ENCODE measurements around the gene C3. TPM values are rescaled to one million over a fixed set of nuclear protein-coding genes. Genes with fewer than 3 reads are reported as not detected.
A peak's percentile ranks its signal among the peaks of the same experiment; 100 is the strongest.

The C3 gene
- total RNA-seq (ENCODE audit: low replicate concordance), result 8.2 and 14.2 TPM in 2 replicates
- long read RNA-seq, partial matches to known transcripts, result 3 of 3 reads
- long read RNA-seq, other reads (novel, unspliced or antisense), result 0 of 3 reads

DNA sequence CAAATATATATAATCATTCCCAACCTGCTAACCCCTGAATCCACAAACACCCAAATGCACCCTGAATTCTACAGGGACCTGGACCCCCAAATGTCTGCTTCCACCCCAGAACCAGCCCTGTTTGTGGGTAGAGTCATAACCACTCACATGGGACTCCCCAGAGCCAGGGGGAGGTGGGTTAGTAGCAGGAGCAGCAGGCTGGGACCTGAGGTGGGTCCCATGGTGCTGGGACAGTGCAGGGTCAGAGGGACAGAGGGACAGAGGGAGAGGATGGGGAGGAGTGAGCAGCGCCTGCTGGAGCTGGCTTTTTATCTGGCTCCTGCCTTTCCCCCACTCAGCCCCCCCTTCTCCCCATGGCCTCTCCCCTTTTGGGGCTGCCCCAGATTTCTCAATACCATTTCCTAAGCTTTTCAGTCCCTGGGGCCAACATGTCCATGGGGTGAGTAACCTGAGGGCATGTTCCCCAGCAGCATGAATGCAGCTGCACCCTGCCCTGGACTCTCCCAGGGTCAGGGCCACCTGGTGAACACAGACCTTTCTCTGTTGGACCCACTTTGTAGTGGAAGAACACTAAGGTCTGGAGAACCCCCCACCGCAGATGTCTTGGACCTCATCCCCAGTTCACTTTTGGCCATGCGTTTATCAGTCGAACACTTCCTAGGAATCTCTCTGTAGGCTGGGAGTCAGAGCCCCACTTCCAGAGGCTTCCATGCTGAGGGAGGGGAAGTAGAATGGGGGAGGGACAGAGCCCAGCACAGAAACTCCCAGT lies at the start of gene C3:
Gene C3, minus strand, starts transcription at position 282 of the 769 bp plus-strand sequence. Its CDS starts 61 bp downstream, at position 221.
- Mint-ChIP-seq H3K36me3 (no peaks in the 10 kb centered on the region), H3K4me3 (no peak within 1 kb of the TSS), H3K9me3 (peaks cover 4% of the 10 kb centered on the region), H3K27me3 (peaks cover 7% of the 10 kb centered on the region), H3K27ac (no peak within 1 kb of the TSS), H3K4me1 (ENCODE audit: unreplicated experiment) (no peaks in the 10 kb centered on the region)
- no peak for DNase-seq (ENCODE audit: extremely low spot score, unreplicated experiment)
- no peak for TF ChIP-seq CTCF (conservative IDR thresholded peaks at IDR 0.05)

- Mint-ChIP-seq H3K4me3 (no peak overlapping the region), H3K27ac (no peak overlapping the region), H3K9me3 (no peaks in the 10 kb centered on the region), H3K4me1 (ENCODE audit: unreplicated experiment) (peaks cover 4% of the 10 kb centered on the region), H3K27me3 (peaks cover 30% of the 10 kb centered on the region), H3K36me3 (no peaks in the 10 kb centered on the region)
- DNase-seq (ENCODE audit: extremely low spot score, unreplicated experiment), result no peak
- TF ChIP-seq CTCF (conservative IDR thresholded peaks at IDR 0.05), result peak; percentile 61
These were observed 48.7 kb upstream of the C3 start for GRCh38 chr19:6769006-6769619.

DNA sequence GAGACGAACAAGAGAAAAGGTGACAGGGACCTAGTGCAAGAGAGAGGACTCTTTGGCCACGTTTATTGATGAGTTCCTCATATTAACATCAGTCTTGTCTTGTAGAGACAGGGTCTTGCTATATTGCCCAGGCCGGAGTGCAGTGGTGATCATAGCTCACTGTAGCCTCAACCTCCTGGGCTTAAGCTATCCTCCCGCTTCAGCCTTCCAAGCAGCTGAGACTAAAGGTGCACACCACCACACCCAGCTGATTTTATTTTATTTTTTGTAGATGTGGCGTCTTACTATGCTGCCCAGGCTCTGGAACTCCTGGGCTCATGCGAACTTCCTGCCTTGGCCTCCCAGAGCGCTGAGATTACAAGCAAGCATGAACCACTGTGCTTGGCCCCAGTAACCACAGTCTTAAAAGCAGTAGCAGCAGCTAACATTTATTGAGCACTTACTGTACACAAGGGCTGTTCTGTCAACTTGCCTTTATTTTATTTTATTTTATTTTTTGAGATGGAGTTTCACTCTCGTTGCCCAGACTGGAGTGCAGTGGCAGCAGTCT lies 47.9 kb upstream of the C3 start:
- TF ChIP-seq CTCF (conservative IDR thresholded peaks at IDR 0.05), result no peak
- Mint-ChIP-seq H3K27ac (peak overlapping the region; percentile 100), H3K36me3 (no peaks in the 10 kb centered on the region), H3K4me1 (ENCODE audit: unreplicated experiment) (peaks cover 4% of the 10 kb centered on the region), H3K4me3 (peak overlapping the region; percentile 97), H3K27me3 (peaks cover 30% of the 10 kb centered on the region), H3K9me3 (no peaks in the 10 kb centered on the region)
- no peak for DNase-seq (ENCODE audit: extremely low spot score, unreplicated experiment)

GRCh38 chr19:6767357-6768235 lies 47.1 kb upstream of the C3 start, which contains the start of gene SH2D3A:
SH2D3A (minus strand) TSS chr19:6767435; CDS start chr19:6763748, 3,687 bp downstream.
- peak; percentile 87 for DNase-seq (ENCODE audit: extremely low spot score, unreplicated experiment)
- H3K27me3 Mint-ChIP-seq, result peaks cover 30% of the 10 kb centered on the region
- no peak for TF ChIP-seq CTCF (conservative IDR thresholded peaks at IDR 0.05)

DNA sequence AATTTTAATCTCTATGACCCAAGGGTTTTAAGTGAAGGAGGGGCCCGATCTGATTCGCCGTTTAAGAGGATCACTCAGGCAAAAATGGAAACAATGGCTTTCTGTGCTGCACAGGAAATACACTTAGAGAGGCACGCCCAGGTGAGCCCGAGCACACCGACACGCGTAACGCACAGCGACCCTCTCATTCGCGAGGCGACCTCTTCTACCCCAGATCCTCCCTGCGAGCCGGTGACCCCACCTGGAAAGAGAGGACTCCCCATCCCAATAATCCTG lies 46.6 kb upstream of the C3 start:
- Mint-ChIP-seq H3K4me3 (peak overlapping the region; percentile 97), H3K36me3 (no peaks in the 10 kb centered on the region), H3K9me3 (no peaks in the 10 kb centered on the region), H3K27ac (peak overlapping the region; percentile 100), H3K4me1 (ENCODE audit: unreplicated experiment) (peaks cover 4% of the 10 kb centered on the region), H3K27me3 (peaks cover 30% of the 10 kb centered on the region)
- no peak for DNase-seq (ENCODE audit: extremely low spot score, unreplicated experiment)
- no peak for TF ChIP-seq CTCF (conservative IDR thresholded peaks at IDR 0.05)

More at GRCh38 chr19:6767357-6768235, 47.1 kb upstream of the C3 start, which contains the start of gene SH2D3A:
- Mint-ChIP-seq H3K27ac (peak within 1 kb of the TSS; percentile 100), H3K9me3 (no peaks in the 10 kb centered on the region), H3K4me3 (peak within 1 kb of the TSS; percentile 97), H3K4me1 (ENCODE audit: unreplicated experiment) (peaks cover 4% of the 10 kb centered on the region), H3K36me3 (no peaks in the 10 kb centered on the region)

Measured in type B pancreatic cell (in vitro differentiated cells).